HL-60 (cell line): ENCODE data around the gene ZNRD2.

ENCODE experiments used
- DNase-seq, 2 experiments: peaks; one replicate each; pipeline ENCODE4 v3.0.0-alpha.2; 2010 to 2020; ENCODE audit warnings: low read depth in 1 of 2, low spot score in 1 of 2
- H3K27ac ChIP-seq: fragments of 250-450 bp; sonication (Bioruptor Pico); replicated peaks from 2 replicates; pipeline ENCODE4 v1.5.1; 2020; ENCODE audit warnings: mild to moderate bottlenecking, moderate library complexity
- H3K27me3 ChIP-seq: fragments of 250-450 bp; sonication (Bioruptor Pico); 2 replicates; pipeline ENCODE4 v1.5.1; 2021; ENCODE audit warnings: mild to moderate bottlenecking, moderate library complexity; ENCODE audit not compliant: insufficient read depth, poor library complexity, severe bottlenecking
- H3K4me3 ChIP-seq: replicated peaks from 2 replicates; pipeline ENCODE4 v1.5.1; 2011; ENCODE audit warnings: mild to moderate bottlenecking, control low read depth, low read length; ENCODE audit not compliant: insufficient read depth
- CTCF ChIP-seq: IDR thresholded peaks from one replicate; pipeline ENCODE4 v1.5.1; 2011; ENCODE audit warnings: low read length, control low read depth, inconsistent platforms; ENCODE audit not compliant: insufficient read depth
- GABPA ChIP-seq: IDR thresholded peaks from 2 replicates; pipeline ENCODE4 v1.6.1; 2012; ENCODE audit warnings: low read depth
- POLR2AphosphoS5 ChIP-seq: IDR thresholded peaks from 2 replicates; pipeline ENCODE4 v1.6.1; 2012; ENCODE audit warnings: low read depth
- REST ChIP-seq: IDR thresholded peaks from 2 replicates; pipeline ENCODE4 v1.6.1; 2012; ENCODE audit warnings: low read depth; ENCODE audit not compliant: insufficient replicate concordance
- SPI1 ChIP-seq: IDR thresholded peaks from 2 replicates; pipeline ENCODE4 v1.6.1; 2012; ENCODE audit warnings: low read depth, mild to moderate bottlenecking, borderline replicate concordance

ZNRD2 gene

GRCh38 chr11:65528819-65529350, 41.4 kb upstream of the ZNRD2 start:
- no peak for DNase-seq
- Histone ChIP-seq H3K27ac (no peak overlapping the region), H3K27me3 (no peaks in the 10 kb centered on the region), H3K4me3 (no peak overlapping the region)
- TF ChIP-seq GABPA (no peak), CTCF (no peak), POLR2AphosphoS5 (no peak), SPI1 (no peak), REST (no peak)

- H3K27me3 ChIP-seq: no peaks in the 10 kb centered on the region
- H3K4me3 ChIP-seq: no peak overlapping the region
- DNase-seq: no peak
- TF ChIP-seq GABPA (no peak), SPI1 (no peak), REST (no peak), CTCF (no peak), POLR2AphosphoS5 (no peak)
- no peak overlapping the region for H3K27ac ChIP-seq
Measured at GRCh38 chr11:65529475-65530156, 40.7 kb upstream of the ZNRD2 start.

- no peak overlapping the region for H3K27ac ChIP-seq
- DNase-seq: no peak
- no peak overlapping the region for H3K4me3 ChIP-seq
- no peaks in the 10 kb centered on the region for H3K27me3 ChIP-seq
- TF ChIP-seq SPI1: no peak
- no peak for TF ChIP-seq REST
- TF ChIP-seq CTCF: peak; percentile 26
Measured at GRCh38 chr11:65530157-65530496, 40.1 kb upstream of the ZNRD2 start.
